HG02884 (cell line): ENCODE results near the gene GARS1.

ENCODE experiments used
- ATAC-seq: cut with Tn5 transposase; IDR thresholded peaks from one replicate; pipeline ENCODE4 v1.9.1; 2021; ENCODE audit warnings: mild to moderate bottlenecking, moderate library complexity; ENCODE audit not compliant: unreplicated experiment

The GARS1 gene

DNA sequence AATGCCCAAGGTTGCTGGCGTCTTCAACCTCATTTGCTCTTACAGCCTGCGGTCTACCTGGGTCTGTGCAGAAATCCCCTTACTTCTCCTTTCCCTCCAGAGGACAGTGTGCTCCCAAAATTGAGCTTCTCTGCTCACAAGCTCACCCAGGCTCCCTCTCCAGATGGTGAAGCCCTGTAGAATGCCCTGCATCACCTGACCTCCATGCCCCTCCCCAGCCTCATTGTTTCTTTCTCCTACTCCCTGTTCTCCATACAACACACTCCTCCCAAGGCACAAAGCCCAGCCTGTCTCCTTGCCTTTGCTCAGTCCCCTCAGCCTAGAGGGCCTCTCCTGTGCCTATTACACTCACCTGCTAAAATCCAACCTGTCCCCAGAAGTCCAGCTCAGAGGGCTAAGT is 84.1 kb downstream of the GARS1 start:
- ATAC-seq: no peak

DNA sequence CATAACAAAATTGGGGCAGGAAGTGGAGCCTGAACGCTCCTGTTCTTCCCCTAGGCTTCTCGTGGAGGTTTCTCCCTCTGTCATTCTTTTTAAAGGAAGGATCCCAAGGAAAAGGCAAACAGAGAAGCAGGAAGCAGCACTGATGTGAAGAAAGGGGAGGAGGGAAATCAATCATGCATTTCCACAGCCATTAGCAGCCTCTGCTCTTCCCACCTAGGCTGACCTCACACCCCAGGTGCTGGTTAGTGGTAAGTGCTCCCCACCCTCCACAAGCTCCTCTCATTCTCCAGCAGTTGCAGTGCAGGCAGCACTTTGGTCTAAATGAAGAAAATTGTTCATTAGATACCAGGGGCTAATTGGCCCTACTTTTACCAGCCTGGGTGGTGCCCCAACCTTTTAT is 85.0 kb downstream of the GARS1 start:
- no peak for ATAC-seq

DNA sequence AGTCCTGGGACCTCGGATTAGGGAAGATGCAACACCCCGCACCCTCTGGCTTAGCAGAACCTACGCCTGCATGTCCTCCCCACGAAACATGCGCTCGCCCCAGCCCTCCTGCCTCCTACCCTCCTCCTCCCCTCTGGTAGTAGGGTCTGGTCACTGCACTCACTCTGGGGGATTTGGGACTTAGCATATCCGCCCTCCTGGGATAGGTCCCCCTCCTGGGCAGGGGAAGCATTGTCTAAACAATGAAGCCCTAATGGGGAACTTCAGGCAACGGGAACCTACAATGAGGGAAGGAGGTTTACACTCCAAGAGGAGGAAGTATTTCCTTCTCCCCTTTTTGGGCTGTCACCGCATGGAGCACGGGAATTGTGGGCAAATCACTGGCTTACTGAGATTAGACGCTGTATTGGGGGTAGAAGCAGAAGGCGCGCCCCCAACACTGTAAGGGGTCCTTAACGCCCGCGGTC is 86.7 kb downstream of the GARS1 start:
- no peak for ATAC-seq

DNA sequence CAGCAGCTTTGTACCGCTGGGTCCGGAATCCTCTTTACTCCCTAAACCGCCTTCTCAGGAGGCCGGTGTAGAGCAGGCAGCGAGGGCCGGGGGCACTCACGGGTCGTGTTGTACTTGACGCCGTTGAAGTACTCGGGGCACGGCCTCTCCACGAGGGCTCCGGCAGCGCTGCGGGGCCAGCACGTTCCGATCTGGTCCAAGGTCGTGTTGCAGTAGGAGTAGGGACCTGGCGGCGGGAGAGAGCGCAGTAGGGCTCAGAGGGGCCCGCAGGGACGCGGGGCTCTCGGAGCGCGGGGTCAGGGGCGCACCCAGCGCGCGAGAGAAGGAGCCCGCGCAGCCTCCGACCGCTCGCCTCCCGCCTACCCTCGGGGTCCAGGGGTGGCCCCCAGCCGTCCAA is 87.1 kb downstream of the GARS1 start:
- no peak for ATAC-seq

DNA sequence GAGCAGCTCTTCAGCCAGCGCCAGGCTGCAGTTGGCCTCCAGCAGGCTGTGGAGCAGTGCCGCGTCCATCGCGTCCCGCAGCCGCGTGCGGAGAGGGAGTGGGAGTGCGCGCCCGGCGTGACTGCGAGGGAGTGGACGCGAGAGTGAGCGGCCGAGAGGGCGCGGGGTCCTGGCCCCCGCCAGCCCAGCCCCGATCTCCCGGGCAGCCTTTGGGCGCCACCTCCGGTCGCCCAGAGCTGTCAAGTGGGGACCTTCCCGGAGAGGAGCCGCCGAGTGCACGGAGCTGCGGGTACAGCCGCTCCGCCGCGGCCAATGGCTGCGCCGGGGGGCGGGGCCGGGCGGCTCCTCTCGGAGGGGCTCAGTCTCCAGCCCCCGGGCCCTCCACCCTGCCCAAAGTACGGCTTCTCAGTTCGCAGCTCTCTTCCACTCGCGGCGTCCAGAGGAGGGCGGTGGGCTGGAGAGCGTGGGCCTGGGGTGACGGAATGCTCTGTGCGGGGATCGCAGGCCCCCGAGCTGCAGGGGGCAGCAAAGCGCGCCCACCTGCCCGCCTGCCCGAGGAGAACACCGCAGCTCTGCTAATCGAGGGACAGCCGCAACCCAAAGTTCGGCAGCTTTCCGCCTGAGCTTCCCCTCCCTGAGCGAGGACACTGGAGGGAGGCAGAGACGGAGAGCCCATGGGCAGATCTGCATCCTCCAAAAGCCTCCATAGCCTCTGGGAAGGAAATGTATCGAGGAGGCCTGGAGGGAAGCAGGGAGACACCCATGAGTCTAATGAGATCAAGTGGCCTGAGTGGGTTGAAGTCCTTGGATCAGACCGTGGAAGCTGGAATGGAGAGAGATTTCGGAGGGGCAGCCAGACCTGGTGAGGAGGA is 87.8 kb downstream of the GARS1 start, which contains the start of gene CRHR2:
Gene CRHR2 (minus strand): TSS at position 245 of the 872 bp plus-strand sequence. CDS start 176 bp downstream, at position 69.
- ATAC-seq: no peak

DNA sequence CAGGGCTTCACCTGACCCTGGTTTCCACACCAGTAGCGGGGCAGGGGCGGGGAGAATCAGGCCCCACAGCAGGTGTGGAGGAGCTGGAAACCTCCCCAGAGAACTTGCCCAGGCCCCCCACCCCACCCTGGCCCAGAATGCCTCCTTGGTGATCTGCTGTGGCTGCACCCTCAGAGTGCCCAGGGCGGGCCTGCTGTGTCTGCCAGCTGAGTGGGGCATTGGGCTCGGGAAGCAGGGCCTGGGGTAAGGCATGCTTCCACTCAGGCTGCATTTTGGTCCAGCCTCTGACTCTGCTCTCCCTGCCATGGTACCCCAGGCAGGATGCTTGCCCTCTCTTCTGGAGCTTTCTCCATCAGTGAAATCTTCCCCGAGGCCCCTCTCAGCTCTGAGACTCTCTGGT is 88.6 kb downstream of the GARS1 start:
- no peak for ATAC-seq
